ENCODE measurements around the gene SETMAR.
"Not testable (repeated sequence)": the region's sequence is repeated elsewhere in the genome, so short reads cannot be mapped to it uniquely, and the experiment has no call there.

Gene SETMAR

DNA sequence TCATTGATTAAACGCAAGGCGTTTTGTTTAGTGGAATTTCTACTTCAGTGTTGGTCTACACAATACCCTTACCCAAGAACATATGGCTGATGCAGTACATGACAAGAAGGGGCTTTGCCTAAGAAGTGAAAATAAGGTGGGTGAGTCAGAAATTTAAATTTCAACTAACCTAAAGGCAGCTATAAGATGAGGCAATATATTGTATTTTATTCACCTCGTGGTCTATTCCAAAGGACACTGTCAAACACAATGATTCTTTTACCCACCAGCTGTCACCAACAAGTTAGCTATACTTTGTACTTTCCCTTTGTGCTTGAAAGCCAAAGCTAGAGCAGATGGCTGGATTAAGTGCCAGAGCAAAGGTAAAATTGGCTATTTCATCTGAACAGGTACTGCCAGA lies 10.9 kb upstream of the SETMAR start:
- Histone ChIP-seq H3K4me1 (ENCODE audit: control insufficient read depth, insufficient read depth, low read length) (no peaks in the 10 kb centered on the region), H3K27me3 (ENCODE audit: control insufficient read depth, insufficient read depth, low read length) (no peaks in the 10 kb centered on the region), H3K9me3 (ENCODE audit: control insufficient read depth, insufficient read depth, low read length) (no peaks in the 10 kb centered on the region), H3K27ac (ENCODE audit: low read length) (no peak overlapping the region), H3K4me3 (ENCODE audit: low read length) (no peak overlapping the region), H3K36me3 (ENCODE audit: control insufficient read depth, insufficient read depth, low read length) (no peaks in the 10 kb centered on the region)
- no peak for DNase-seq (ENCODE audit: low read depth, low spot score)
- WGBS (ENCODE audit: insufficient coverage, insufficient read length), result no CpG with 5 or more reads among the region's 3 CpGs

DNA sequence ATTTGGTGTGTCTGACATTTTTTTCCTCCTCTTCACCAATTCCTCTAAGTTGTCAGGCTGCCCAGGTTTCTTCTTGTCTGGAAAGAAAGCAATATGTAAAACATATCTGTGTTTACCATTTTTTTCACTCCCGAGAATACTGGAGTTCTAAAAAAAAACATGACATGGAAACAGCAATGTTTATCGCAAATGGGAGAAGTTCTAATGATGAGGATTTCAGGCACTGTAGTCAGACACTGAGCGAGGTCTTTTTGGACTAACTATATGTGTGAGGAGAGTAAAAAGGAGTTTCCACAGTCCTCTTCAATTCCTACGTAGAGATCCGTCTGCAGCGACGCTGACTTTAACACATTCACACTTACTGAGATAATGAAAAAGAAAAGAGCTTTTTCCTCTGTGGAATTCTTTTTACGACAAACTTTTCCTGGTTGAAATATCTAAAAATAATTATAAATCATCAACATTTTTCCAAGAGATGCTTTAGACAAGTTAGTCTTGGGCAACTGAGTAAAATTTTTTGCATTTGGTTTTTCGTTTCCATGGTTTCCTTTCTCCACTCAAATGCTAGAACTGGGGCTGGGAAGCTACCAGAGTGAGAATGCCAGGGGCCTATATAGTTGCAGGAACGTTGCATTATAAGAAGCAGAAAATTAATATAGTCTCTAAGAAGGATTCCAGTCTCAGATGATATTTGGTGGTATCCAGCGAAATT lies 8.4 kb upstream of the SETMAR start:
- Histone ChIP-seq H3K9me3 (ENCODE audit: control insufficient read depth, insufficient read depth, low read length) (no peaks in the 10 kb centered on the region), H3K4me3 (ENCODE audit: low read length) (no peak overlapping the region), H3K36me3 (ENCODE audit: control insufficient read depth, insufficient read depth, low read length) (no peaks in the 10 kb centered on the region), H3K4me1 (ENCODE audit: control insufficient read depth, insufficient read depth, low read length) (no peaks in the 10 kb centered on the region), H3K27me3 (ENCODE audit: control insufficient read depth, insufficient read depth, low read length) (no peaks in the 10 kb centered on the region), H3K27ac (ENCODE audit: low read length) (no peak overlapping the region)
- WGBS (ENCODE audit: insufficient coverage, insufficient read length), result no CpG with 5 or more reads among the region's 11 CpGs
- DNase-seq (ENCODE audit: low read depth, low spot score), result no peak

DNA sequence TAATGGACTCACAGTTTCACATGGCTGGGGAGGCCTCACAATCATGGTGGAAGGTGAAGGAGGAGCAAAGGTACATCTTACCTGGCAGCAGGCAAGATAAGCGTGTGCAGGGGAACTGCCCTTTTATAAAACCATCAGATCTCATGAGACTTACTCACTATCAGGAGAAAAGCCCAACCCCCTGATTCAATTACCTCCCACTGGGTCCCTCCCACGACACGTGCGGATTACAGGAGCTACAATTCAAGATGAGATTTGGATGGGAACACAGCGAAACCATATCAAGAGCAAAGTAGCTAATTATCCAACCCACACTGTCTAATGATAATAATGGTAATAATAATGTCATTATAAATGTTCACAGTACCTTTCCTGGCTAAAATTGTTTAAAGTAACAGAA lies 6.7 kb upstream of the SETMAR start:
- not testable (repeated sequence) for H3K36me3 ChIP-seq (ENCODE audit: control insufficient read depth, insufficient read depth, low read length); H3K27me3 ChIP-seq (ENCODE audit: control insufficient read depth, insufficient read depth, low read length); H3K4me3 ChIP-seq (ENCODE audit: low read length); H3K27ac ChIP-seq (ENCODE audit: low read length); H3K9me3 ChIP-seq (ENCODE audit: control insufficient read depth, insufficient read depth, low read length); H3K4me1 ChIP-seq (ENCODE audit: control insufficient read depth, insufficient read depth, low read length); DNase-seq (ENCODE audit: low read depth, low spot score)
- no CpG with 5 or more reads among the region's 5 CpGs for WGBS (ENCODE audit: insufficient coverage, insufficient read length)

DNA sequence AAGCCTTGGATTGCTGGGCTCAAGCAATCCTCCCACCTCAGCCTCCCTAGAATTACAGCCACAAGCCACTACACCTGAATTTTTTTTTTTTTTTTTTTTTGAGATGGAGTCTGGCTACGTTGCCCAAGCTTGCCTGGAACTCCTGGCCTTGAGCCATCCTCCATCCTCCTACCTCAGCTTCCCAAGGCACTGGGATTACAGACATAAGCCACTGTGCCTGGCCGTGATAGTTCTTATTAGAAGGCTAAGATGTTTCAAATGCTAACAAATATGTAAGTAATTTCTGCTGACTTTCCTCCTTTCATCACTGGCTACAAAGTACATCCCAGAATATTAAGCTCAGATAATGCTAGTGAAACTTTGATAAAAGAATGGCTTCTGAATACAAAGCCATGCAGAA lies 5.7 kb upstream of the SETMAR start:
- no CpG with 5 or more reads among the region's 2 CpGs for WGBS (ENCODE audit: insufficient coverage, insufficient read length)
- no peak overlapping the region for H3K27ac ChIP-seq (ENCODE audit: low read length)
- H3K36me3 ChIP-seq (ENCODE audit: control insufficient read depth, insufficient read depth, low read length), result no peaks in the 10 kb centered on the region
- no peaks in the 10 kb centered on the region for H3K4me1 ChIP-seq (ENCODE audit: control insufficient read depth, insufficient read depth, low read length)
- no peaks in the 10 kb centered on the region for H3K27me3 ChIP-seq (ENCODE audit: control insufficient read depth, insufficient read depth, low read length)
- H3K9me3 ChIP-seq (ENCODE audit: control insufficient read depth, insufficient read depth, low read length), result no peaks in the 10 kb centered on the region
- no peak for DNase-seq (ENCODE audit: low read depth, low spot score)
- no peak overlapping the region for H3K4me3 ChIP-seq (ENCODE audit: low read length)

DNA sequence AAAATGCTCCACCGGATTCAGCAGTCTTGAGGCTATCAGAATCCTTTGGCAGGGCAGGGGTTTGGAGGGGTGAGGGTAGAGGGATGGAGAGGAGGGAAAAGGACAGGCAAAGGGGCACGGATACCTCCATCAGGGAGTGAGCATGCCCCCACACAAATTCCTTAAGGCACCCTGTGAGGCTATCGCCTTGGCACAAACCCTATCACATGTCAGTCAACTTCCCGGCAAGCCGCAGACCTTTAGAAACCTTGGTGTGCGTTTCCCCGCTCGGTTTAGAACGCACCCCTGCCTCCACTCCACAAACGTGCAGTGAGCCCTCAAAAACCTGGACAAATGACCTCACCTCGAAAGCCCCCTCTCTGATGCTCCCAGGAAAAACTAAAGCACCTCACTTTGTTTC lies 422 bp upstream of the SETMAR start:
- Histone ChIP-seq H3K27me3 (ENCODE audit: control insufficient read depth, insufficient read depth, low read length) (no peaks in the 10 kb centered on the region), H3K27ac (ENCODE audit: low read length) (no peak overlapping the region), H3K9me3 (ENCODE audit: control insufficient read depth, insufficient read depth, low read length) (no peaks in the 10 kb centered on the region), H3K4me1 (ENCODE audit: control insufficient read depth, insufficient read depth, low read length) (no peaks in the 10 kb centered on the region), H3K4me3 (ENCODE audit: low read length) (peak overlapping the region; percentile 91; the same call in 1 of the 2 replicates), H3K36me3 (ENCODE audit: control insufficient read depth, insufficient read depth, low read length) (no peaks in the 10 kb centered on the region)
- no peak for DNase-seq (ENCODE audit: low read depth, low spot score)
- no CpG with 5 or more reads among the region's 11 CpGs for WGBS (ENCODE audit: insufficient coverage, insufficient read length)

DNA sequence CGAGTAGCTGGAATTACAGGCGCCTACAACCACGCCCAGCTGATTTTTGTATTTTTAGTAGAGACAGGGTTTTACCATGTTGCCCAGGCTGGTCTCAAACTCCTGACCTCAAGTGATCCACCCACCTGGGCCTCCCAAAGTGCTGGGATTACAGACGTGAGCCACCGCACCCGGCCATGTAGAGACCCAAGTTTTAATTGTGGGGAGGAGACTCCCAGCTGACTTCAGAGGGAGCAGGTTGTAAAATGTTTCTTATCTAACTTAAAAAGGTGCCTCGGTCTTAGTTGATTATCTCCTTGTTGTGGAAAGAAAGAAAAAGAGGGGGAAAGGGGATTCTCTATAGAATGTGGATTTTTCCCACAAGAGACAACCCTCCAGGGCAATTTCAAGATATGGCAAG lies 2.0 kb downstream of the SETMAR start:
- DNase-seq (ENCODE audit: low read depth, low spot score); H3K27me3 ChIP-seq (ENCODE audit: control insufficient read depth, insufficient read depth, low read length); H3K27ac ChIP-seq (ENCODE audit: low read length); H3K4me3 ChIP-seq (ENCODE audit: low read length); H3K36me3 ChIP-seq (ENCODE audit: control insufficient read depth, insufficient read depth, low read length); H3K4me1 ChIP-seq (ENCODE audit: control insufficient read depth, insufficient read depth, low read length); H3K9me3 ChIP-seq (ENCODE audit: control insufficient read depth, insufficient read depth, low read length): not testable (repeated sequence)
- no CpG with 5 or more reads among the region's 7 CpGs for WGBS (ENCODE audit: insufficient coverage, insufficient read length)

DNA sequence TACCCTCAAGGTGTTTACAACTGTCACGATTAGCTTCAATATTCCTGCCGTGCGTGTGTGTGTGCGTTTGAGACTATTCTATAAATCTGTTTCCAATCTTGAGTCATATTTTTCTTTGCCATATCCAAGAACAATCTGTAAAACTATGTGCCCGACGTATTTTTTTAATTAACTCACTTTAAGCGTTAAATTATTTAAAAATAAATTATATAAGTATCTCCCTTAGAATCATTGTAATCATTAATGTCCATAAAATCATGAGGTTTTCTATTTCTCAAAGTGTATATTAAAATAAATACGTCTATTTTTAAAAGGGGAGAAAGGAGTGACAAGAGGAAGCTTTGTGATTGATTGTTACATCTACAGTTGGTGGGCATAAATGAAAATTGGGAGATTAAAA lies 2.9 kb downstream of the SETMAR start:
- WGBS (ENCODE audit: insufficient coverage, insufficient read length), result 100% methylated on average over 3 of the region's 8 CpGs
- Histone ChIP-seq H3K27ac (ENCODE audit: low read length) (no peak overlapping the region), H3K4me3 (ENCODE audit: low read length) (no peak overlapping the region), H3K4me1 (ENCODE audit: control insufficient read depth, insufficient read depth, low read length) (peaks cover 3% of the 10 kb centered on the region; the same call in 1 of the 2 replicates), H3K9me3 (ENCODE audit: control insufficient read depth, insufficient read depth, low read length) (no peaks in the 10 kb centered on the region), H3K27me3 (ENCODE audit: control insufficient read depth, insufficient read depth, low read length) (no peaks in the 10 kb centered on the region), H3K36me3 (ENCODE audit: control insufficient read depth, insufficient read depth, low read length) (no peaks in the 10 kb centered on the region)
- no peak for DNase-seq (ENCODE audit: low read depth, low spot score)

DNA sequence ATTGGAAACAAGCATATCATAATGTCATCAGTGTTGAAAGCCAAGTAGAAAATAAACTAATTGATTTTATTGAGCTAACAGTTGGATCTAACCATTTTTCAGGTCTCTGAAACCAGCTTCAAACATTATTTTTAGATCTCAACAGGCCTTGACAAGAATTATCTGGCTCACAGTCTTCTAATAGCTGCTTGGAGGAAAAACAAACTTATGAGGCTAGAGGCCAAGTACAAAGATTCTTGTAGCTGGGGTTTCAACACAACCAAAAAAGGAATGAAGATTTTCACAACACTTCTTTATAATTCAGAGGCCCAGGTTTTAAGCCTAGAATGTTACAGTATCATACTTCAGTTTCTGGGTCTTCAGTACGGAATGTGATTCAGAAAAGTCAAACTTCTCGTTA lies 3.7 kb downstream of the SETMAR start:
- no peak overlapping the region for H3K27ac ChIP-seq (ENCODE audit: low read length)

DNA sequence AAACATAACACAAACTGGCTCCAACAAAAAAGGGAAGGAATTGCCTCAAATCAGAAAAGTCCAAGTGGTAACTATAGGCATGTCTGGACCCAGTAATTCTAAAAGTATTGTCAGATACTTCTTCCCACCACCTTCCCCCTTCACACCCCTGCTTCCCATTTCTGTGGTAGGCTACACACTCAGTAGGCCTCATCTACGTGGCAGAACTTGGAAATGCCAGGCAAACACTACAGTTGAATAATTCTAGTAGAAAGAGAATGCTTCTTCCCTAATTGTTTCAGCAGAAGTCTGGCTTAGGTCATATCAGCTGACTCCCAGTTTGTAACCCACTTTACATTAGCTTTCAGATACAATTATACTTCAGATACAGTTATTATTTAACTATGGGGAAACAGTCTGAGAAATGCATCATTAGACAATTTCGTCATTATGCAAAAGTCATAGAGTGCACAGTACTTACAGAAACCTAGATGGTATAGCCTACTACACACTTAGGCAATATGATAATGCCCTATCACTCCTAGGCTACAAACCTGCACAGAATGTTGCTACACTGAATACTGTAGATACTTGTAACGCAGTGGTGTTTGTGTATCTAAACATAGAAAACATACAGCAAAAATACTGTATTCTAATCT lies 6.4 kb downstream of the SETMAR start:
- Histone ChIP-seq H3K9me3 (ENCODE audit: control insufficient read depth, insufficient read depth, low read length) (no peaks in the 10 kb centered on the region), H3K27me3 (ENCODE audit: control insufficient read depth, insufficient read depth, low read length) (no peaks in the 10 kb centered on the region), H3K27ac (ENCODE audit: low read length) (no peak overlapping the region), H3K4me1 (ENCODE audit: control insufficient read depth, insufficient read depth, low read length) (peaks cover 3% of the 10 kb centered on the region; the same call in 1 of the 2 replicates), H3K36me3 (ENCODE audit: control insufficient read depth, insufficient read depth, low read length) (no peaks in the 10 kb centered on the region; the same call in 1 of the 2 replicates), H3K4me3 (ENCODE audit: low read length) (no peak overlapping the region)
- WGBS (ENCODE audit: insufficient coverage, insufficient read length), result no CpG with 5 or more reads among the region's 3 CpGs
- DNase-seq (ENCODE audit: low read depth, low spot score), result no peak

More for the DNA sequence above, 3.7 kb downstream of the SETMAR start:
- H3K36me3 ChIP-seq (ENCODE audit: control insufficient read depth, insufficient read depth, low read length), result no peaks in the 10 kb centered on the region
- peaks cover 3% of the 10 kb centered on the region; the same call in 1 of the 2 replicates for H3K4me1 ChIP-seq (ENCODE audit: control insufficient read depth, insufficient read depth, low read length)
- DNase-seq (ENCODE audit: low read depth, low spot score), result no peak
- no CpG with 5 or more reads among the region's 2 CpGs for WGBS (ENCODE audit: insufficient coverage, insufficient read length)
- H3K9me3 ChIP-seq (ENCODE audit: control insufficient read depth, insufficient read depth, low read length), result no peaks in the 10 kb centered on the region
- no peaks in the 10 kb centered on the region for H3K27me3 ChIP-seq (ENCODE audit: control insufficient read depth, insufficient read depth, low read length)
- no peak overlapping the region for H3K4me3 ChIP-seq (ENCODE audit: low read length)

DNA sequence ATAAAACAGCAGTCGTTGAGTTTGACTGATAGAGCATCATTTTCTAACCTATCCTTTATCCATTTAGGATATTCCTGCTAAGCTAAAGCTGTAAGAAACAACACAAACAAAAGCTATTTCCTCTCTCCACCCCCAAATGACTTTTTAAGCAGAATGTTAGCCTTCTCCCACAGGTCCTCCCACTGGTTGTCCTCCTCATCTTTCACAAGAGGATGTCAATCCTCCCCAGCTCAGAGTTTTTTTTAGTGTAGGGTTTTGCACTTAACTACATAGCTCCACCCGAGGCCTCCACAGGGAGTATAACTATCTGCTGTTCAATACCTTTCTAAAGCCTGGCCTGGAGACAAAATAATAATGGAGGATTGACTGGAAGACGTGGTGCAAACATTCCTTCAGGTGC lies 7.8 kb downstream of the SETMAR start:
- Histone ChIP-seq H3K27ac (ENCODE audit: low read length) (no peak overlapping the region), H3K27me3 (ENCODE audit: control insufficient read depth, insufficient read depth, low read length) (no peaks in the 10 kb centered on the region), H3K9me3 (ENCODE audit: control insufficient read depth, insufficient read depth, low read length) (no peaks in the 10 kb centered on the region), H3K4me1 (ENCODE audit: control insufficient read depth, insufficient read depth, low read length) (peaks cover 3% of the 10 kb centered on the region; the same call in 1 of the 2 replicates), H3K36me3 (ENCODE audit: control insufficient read depth, insufficient read depth, low read length) (no peaks in the 10 kb centered on the region; the same call in 1 of the 2 replicates), H3K4me3 (ENCODE audit: low read length) (no peak overlapping the region)
- DNase-seq (ENCODE audit: low read depth, low spot score), result no peak
- WGBS (ENCODE audit: insufficient coverage, insufficient read length), result no CpG with 5 or more reads among the region's 3 CpGs

DNA sequence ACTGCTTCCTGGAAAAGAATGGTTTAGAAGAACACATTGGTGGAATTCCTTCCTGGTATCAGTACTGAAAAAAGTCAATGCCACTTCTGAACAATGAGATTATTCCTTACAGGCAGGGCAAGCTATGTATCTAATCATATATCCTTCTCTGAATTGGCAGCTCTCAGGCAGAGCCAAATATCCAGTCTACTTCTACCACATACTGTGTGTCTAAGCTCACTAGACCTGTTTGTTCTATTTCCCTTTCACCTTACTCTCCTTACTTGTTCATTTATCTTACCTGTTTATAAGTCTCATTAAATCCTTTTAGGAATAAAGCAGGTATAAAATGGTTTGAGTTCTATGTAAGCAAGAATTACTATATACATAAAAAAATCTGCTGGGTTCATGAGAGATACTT lies 8.3 kb downstream of the SETMAR start:
- no peaks in the 10 kb centered on the region; the same call in 1 of the 2 replicates for H3K36me3 ChIP-seq (ENCODE audit: control insufficient read depth, insufficient read depth, low read length)

More for the DNA sequence above, 8.3 kb downstream of the SETMAR start:
- no peaks in the 10 kb centered on the region for H3K27me3 ChIP-seq (ENCODE audit: control insufficient read depth, insufficient read depth, low read length)
- H3K4me3 ChIP-seq (ENCODE audit: low read length), result no peak overlapping the region
- peaks cover 3% of the 10 kb centered on the region; the same call in 1 of the 2 replicates for H3K4me1 ChIP-seq (ENCODE audit: control insufficient read depth, insufficient read depth, low read length)
- H3K27ac ChIP-seq (ENCODE audit: low read length), result no peak overlapping the region
- no peaks in the 10 kb centered on the region for H3K9me3 ChIP-seq (ENCODE audit: control insufficient read depth, insufficient read depth, low read length)
- no peak for DNase-seq (ENCODE audit: low read depth, low spot score)

All from iPS DF 6.9 (cell line).